H54 (cell line): Measurements from ENCODE around the gene CHST9.
"Not testable (repeated sequence)": the region's sequence is repeated elsewhere in the genome, so short reads cannot be mapped to it uniquely, and the experiment has no call there.

Experiments used
- DNase-seq: peaks from one replicate; pipeline ENCODE4 v3.0.0; 2011; ENCODE audit warnings: low spot score, mixed read lengths; ENCODE audit not compliant: insufficient read length
- FAIRE-seq: peaks from 3 replicates; lab custom pipeline; 2011; peaks lifted over from hg19 to GRCh38; lab: Jason Lieb, UNC
- POLR2A ChIP-seq: IDR thresholded peaks from 2 replicates; pipeline ENCODE4 v1.6.1; 2011; ENCODE audit warnings: low read depth, mild to moderate bottlenecking, low read length

CHST9 gene

GRCh38 chr18:26981360-26982082, 203.6 kb downstream of the CHST9 start:
- no peak for DNase-seq
- no peak for FAIRE-seq

GRCh38 chr18:26978812-26979341, 206.2 kb downstream of the CHST9 start:
- DNase-seq (no peak), FAIRE-seq (no peak)
- no peak for TF ChIP-seq POLR2A

More at GRCh38 chr18:26981360-26982082, 203.6 kb downstream of the CHST9 start:
- TF ChIP-seq POLR2A, result no peak

GRCh38 chr18:26977781-26978180, 207.3 kb downstream of the CHST9 start:
- DNase-seq (no peak), FAIRE-seq (no peak)
- no peak for TF ChIP-seq POLR2A

- TF ChIP-seq POLR2A, result no peak
- FAIRE-seq, result no peak
- no peak for DNase-seq
Observed at GRCh38 chr18:26976206-26976605, 208.9 kb downstream of the CHST9 start.

- FAIRE-seq, DNase-seq: not testable (repeated sequence)
Observed at GRCh38 chr18:26972549-26972948, 212.6 kb downstream of the CHST9 start.

- DNase-seq (no peak), FAIRE-seq (no peak)
- TF ChIP-seq POLR2A, result no peak
Observed at GRCh38 chr18:26971409-26971808, 213.7 kb downstream of the CHST9 start.

- DNase-seq (no peak), FAIRE-seq (no peak)
- TF ChIP-seq POLR2A, result no peak
Observed at GRCh38 chr18:26970637-26971036, 214.5 kb downstream of the CHST9 start.

GRCh38 chr18:26965206-26965605, 219.9 kb downstream of the CHST9 start:
- DNase-seq (no peak), FAIRE-seq (no peak)
- no peak for TF ChIP-seq POLR2A

- FAIRE-seq (no peak), DNase-seq (no peak)
- TF ChIP-seq POLR2A, result no peak
Observed at GRCh38 chr18:26963292-26963691, 221.8 kb downstream of the CHST9 start.

GRCh38 chr18:26961839-26962238, 223.3 kb downstream of the CHST9 start:
- FAIRE-seq (no peak), DNase-seq (no peak)
- TF ChIP-seq POLR2A, result no peak

GRCh38 chr18:26960911-26961310, 224.2 kb downstream of the CHST9 start:
- no peak for FAIRE-seq
- TF ChIP-seq POLR2A, result no peak
- DNase-seq, result no peak

- DNase-seq (no peak), FAIRE-seq (no peak)
- no peak for TF ChIP-seq POLR2A
Observed at GRCh38 chr18:26956863-26957262, 228.2 kb downstream of the CHST9 start.

- DNase-seq, result no peak
- FAIRE-seq, result no peak
- no peak for TF ChIP-seq POLR2A
Observed at GRCh38 chr18:26948703-26949102, 236.4 kb downstream of the CHST9 start.

- no peak for TF ChIP-seq POLR2A
- DNase-seq (no peak), FAIRE-seq (no peak)
Observed at GRCh38 chr18:26943906-26944305, 241.2 kb downstream of the CHST9 start.

- no peak for DNase-seq
- no peak for FAIRE-seq
- no peak for TF ChIP-seq POLR2A
Observed at GRCh38 chr18:26941584-26941983, 243.5 kb downstream of the CHST9 start.
